ENCODE results near the gene CARNS1. TPM values are rescaled to one million over a fixed set of nuclear protein-coding genes. Genes with fewer than 3 reads are reported as not detected.

Gene CARNS1
- total RNA-seq, 1 experiment from 2014 or later: 0.34 TPM

DNA sequence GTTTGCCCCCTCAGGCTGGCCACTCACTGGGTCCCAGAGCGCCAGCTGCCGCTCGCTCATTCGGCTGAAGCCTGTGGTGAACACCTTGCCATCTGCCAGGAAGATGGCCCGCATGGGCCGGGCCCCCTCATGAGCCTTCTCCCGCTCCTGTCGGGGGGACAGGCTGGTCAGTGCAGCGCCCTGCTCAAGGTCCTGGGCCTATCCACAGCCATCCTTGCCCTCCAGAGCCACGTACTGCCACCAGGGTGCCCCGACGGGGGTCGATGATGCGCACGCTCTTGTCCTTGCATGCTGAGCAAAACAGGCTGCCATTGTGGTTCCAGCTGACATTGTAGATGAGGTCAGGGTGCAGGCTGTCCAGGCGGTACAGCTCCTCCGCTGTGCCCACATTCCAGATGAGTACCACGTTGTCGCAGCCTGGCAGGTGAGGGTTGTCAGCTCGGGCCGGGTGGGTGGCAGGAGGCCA lies 25.7 kb downstream of the CARNS1 start:
- DNase-seq (ENCODE audit: low read depth): no peak

DNA sequence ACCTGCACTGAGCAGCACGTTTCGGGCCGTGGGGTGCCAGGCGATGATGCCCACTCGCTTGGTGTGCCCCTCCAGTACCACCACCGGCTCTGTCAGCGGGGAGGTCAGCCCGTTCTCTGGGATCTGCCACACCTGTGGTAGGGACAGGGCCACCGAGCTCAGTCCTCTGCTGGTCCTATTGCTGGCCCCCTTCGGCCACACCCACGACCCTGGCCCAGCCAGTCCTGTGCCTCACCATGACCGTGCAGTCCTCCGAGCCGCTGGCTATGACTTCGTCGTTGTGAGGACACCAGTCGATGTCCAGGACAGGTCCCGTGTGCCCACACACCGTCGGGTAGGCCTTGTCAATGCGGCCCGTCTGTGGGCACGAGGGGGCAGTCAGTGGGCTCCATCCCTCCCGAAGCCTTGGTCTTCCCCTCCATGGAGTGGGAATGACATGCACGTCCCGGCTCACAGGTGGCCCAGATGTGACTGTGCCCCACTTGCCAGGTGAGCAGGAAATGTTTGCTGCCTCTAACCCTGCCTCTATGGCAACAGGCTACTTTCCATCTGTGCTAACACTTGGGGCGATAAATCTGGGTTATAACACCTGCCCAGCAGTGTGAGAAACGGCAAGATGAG lies 26.4 kb downstream of the CARNS1 start:
- DNase-seq (ENCODE audit: low read depth): no peak

DNA sequence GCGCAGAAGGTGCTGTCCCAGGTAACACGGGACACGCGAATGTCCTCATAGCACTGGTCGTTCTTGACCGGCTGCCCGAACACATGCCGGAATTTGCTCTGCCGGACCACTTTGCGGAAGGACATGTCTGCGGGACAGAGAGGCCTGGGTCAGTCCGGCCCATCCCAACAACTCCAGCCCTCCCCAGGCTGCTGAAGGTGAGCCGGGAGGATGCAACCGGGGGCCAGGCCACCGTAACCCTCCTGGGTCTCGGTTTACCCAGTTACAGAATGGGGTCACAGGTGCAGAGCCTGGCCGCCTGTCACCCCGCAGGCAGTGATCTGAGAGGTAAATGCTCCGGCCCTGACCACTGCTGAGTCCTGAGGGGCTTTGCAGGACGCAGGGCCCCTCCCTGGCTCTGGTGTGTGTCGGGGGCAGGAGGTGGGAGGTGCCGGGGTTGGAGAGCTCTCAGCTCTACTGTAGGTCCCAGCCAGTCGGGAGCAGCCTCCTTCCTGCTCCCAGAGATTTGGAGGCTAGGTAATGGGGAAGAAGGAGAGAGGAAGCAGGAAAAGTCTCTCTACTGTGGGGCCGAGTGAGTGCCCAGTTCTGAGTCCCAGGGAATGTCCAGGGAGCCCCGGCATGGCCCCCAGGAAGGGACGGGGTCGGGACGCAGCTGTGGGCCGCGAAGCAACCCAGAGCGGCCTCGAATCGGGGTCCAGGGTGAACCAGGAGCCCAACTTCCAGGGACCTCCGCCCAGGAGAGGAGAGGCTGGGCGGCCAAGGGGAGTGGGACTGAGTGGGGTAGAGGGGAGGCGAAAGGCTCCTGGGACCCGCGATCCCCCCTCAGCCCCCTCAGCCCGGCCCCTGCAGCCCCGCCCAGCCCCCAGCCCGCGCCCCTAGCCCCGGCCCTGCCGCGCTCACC lies 27.3 kb downstream of the CARNS1 start:
- no peak for DNase-seq (ENCODE audit: low read depth)

DNA sequence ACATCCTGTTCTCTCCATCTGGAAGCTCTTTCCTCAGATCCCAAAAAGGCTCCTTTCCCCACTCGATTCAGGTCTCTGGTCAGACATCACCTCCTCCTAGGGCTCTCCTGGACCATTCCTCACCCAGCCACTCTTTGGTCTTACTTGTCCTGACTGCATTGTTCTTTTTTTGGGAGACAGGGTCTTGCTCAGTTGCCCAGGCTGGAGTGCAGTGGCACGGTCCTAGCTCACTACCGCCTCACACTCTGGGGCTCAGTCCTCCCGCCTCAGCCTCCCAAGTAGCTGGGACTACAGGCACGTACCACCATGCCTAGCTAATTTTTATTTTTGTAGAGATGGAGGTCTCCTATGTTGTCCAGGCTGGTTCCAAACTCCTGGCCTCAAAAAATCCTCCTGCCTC lies 30.0 kb downstream of the CARNS1 start:
- no peak for DNase-seq (ENCODE audit: low read depth)

DNA sequence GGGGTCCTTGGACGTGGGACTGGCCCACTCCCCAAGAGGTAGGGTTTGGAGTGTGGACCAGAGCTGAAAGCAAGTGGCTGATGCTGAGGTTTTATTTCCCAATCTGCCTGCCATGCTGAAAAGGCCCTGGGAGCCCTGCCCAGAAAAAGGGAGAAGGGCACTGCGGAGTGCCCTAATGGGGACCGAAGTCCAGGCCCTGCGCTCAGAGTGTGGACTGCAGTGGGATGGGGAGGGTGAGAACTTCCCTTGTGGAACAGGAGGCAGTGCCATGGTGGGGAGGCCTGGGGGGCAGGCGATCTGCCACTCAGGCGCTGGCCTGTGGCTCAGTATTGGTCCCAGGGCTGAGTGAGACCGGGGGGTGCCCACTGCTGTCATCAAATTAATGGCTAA lies 32.7 kb downstream of the CARNS1 start:
- DNase-seq (ENCODE audit: low read depth): no peak

DNA sequence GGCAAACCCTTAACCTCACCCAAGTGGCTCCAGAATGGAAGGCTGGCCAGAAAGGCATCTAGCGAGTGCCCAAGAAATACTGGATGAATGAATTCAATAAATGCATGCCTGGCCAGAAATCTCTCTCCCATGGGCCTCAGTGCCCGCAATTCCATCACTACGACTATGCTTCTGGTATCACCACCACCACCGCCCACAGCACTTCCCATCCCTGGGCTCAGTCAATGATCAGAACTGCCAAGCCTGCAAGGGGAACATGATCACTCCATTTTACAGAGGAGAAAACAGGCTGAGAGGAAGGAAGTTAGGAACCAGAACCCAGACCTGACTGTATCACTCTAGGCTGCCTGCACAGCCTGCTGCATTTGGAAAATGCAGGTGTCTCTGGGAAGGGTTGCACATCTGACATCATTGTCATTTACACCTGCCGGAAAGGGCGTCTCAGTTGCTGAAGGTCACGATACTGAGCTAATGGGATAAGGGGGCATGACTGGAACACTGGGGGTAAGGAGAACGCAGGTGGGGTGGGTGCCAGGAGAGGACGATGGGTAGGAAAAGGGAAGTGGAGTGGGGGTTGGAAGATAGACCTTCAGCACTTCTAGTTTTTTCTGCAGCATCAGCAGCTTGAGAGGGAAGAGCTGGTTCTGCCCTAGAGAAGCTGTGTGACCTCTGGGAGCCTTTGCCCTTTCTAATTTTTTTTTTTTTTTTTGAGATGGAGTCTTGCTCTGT lies 33.8 kb downstream of the CARNS1 start:
- DNase-seq (ENCODE audit: low read depth): no peak

DNA sequence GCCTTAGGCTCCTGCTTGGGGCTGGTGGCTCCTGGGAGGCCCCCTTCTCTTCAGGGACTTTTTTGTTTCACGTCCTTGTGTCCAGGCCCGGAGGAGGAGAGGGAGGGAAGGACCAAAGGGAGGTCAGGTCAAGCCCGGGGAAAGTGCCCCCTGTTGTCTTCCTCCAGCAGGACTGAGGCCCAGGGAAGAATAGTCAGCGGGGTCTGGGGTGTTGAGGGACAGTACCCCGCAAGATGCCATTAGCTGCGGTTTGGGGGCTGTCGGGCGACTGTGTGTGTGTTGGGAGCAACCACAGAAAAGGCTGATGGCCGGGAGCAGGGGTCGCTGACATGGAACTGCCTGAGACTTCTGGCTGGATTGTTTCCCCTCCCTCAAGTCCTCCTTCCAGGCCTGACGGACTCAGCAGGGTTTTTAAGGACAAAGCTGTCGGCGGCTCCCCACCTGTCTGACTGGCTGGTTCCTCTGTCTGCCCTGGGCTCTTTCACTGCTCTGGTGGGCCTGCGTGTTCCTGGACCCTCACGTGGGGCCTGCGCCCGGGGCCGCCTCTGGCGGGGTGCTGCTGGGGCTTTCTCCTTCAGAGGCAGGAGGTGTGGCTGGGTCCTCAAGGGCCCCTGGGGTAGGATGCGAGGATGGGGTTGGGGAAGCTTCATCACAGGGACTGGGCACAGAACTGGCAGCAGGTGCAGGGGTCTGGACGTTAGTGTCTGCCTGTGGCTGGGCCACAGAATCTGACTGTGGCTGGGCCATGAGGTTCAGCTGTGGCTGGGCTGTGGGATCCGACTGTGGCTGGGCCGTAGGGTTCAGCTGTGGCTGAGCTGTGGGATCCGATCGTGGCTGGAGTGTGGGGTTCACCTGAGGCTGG lies 35.5 kb downstream of the CARNS1 start:
- no peak for DNase-seq (ENCODE audit: low read depth)

DNA sequence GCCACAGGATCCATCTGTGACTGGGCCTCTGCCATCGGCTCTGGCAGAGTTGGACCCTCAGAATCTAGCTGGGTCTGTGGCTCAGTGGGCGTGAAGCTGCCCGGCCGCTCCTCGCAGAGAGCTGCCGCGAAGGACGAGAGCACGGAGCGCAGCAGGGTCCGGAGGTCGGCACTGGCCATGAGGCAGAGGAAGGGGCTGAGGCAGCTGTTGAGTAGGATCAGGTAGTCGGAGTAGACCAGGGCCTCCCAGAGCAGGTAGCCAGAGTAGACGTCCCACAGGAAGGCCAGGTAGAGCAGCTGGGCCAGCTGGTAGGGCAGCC lies 36.1 kb downstream of the CARNS1 start:
- no peak for DNase-seq (ENCODE audit: low read depth)

DNA sequence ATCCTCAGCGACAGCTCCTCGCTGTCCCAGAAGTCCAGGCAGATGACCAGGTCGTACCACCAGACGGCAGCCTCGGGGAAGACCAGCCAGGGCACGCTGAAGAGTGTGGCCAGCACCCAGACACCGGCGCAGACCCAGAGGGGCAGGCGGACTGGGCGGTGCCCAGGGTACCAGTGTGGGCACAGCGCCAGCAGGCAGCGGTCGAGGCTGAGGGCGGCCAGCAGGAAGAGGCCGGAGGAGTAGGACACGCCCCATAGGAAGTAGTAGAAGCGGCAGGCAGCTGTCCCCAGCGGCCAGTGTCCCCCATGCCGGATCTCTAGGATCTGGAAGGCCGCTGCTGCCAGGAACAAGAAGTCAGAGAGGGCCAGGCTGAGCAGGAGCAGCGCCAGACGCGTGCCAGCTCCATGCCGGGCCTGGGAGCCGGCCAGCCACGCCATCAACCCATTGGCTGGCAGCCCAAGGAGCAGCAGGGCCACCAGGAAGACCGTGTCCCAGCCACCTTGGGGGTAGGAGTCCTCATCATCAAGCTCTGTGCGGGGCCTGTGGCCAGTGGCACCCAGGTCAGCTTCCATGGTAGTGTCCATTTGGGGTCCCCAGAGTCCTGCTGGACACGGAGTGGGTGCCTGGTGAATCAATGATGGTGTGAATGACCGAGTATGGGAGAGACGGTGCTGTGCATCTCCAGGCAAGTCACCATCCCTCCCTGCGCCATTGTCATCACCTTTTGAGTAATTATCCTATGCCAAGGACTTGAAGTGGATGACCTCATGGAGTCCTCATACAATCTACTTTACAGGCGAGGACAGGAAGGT lies 36.9 kb downstream of the CARNS1 start, which contains the start of gene GPR152:
Gene GPR152, minus strand, starts transcription at position 589 of the 812 bp plus-strand sequence. Its CDS starts 5 bp downstream, at position 584.
- DNase-seq (ENCODE audit: low read depth): no peak

DNA sequence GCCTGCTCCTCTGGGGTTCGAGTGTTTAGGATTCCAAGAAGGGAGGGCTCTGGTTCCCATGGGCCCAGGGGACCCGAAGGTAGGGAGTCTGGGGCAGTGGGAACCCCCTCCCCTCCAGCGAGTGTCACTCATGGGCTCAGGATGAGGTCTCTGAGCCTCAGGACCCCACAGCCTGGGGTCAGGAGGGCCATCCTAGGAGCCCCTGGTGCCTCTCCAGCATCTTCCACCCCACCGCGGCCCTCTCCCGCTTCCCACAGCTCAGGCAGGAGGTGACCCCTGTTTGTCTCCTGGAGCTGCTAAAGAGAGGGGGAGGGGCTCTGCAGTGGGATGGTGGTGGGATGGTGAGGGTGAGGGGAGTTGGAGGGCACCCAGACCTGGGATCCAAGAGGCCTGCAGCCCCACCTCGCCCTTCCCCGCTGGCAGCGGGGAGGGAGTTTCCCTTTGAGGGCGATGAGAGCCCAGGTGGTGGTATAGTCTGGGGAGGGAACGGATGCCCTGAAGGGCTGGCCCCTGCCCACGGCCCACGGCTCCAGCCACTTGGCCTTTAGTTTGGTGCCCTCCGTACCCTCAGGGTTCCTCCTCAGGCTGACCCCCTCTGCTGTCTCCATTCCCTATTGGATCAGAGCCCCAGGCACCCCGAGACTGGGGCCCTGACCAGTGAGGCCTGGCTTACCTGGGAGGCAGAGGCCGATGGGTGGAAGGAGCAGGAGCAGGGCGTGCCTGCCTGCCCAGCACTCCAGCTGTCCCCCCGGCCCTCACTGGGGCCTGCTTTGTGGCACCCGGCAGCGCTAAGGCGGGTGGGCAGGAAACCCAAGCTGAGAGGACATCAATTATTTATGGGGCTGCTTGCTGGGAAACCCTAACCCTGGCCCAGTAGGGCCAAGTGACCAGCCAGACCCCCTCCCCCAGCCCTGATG lies 38.6 kb downstream of the CARNS1 start:
- no peak for DNase-seq (ENCODE audit: low read depth)

DNA sequence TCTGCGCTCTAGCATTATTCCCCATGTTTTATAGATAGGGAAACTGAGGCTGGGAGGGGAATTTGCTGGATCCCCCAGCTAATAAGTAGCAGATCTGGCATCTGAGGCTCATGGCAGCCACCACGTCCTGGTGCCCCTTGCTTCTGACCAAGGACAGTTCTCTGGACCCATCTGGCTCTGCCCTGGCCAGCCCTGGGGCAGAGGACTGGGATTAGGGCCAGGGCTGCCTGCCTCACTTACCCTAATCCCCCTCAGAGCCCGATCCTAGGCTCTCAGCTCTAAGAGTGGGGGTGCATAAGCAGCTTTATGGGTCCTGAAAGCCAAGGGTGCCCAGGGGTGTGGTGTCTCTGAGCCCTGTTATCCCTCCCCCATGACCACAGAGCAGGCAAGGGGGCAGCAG lies 39.6 kb downstream of the CARNS1 start, which contains the start of gene CABP4:
Gene CABP4, plus strand, starts transcription at position 301 of the 400 bp plus-strand sequence. Its CDS starts 70 bp downstream, at position 371.
- DNase-seq (ENCODE audit: low read depth): no peak

DNA sequence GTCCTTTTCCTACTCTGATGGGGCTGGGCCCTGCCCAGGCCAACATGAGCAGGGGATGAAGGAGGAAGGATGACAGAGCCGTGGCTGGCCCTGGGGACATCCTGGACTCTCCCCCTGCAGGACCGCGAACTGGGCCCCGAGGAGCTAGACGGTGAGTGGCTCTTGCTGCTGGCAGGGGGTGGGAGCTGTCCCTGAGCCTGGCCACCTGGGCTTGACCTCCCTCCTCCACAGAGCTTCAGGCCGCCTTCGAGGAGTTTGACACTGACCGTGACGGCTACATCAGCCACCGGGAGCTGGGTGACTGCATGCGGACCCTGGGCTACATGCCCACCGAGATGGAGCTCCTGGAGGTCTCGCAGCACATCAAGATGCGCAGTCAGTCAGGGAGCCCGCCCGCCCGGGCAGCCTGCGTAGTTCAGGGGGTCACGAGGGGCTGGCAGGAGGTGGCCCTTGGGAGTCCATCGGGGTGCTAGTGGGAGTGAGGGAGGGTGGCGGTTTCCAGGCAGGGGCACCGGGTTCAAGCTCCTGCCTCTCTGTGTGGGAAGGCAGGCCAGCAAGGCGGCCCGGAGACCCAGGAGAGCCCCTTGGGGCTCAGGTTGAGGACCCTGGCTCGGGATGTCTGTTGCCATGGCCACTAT lies 40.7 kb downstream of the CARNS1 start:
- DNase-seq (ENCODE audit: low read depth): no peak

DNA sequence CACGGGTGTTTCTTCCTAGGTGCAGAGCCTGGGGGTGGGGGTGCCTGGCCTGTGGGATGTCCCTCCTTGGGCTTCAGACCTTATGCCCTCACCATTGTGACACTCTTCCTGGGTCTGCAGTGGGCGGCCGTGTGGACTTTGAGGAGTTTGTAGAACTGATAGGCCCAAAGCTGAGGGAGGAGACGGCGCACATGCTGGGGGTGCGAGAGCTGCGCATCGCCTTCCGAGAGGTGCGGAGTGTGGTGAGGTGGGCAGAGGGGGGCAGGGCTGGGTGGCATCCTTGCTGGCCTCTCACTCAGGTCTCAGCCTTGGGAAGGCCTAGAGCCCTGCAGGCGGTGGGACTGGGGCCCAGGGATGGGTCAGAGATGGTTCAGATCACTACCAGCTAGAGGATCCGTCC lies 42.0 kb downstream of the CARNS1 start:
- DNase-seq (ENCODE audit: low read depth): no peak

DNA sequence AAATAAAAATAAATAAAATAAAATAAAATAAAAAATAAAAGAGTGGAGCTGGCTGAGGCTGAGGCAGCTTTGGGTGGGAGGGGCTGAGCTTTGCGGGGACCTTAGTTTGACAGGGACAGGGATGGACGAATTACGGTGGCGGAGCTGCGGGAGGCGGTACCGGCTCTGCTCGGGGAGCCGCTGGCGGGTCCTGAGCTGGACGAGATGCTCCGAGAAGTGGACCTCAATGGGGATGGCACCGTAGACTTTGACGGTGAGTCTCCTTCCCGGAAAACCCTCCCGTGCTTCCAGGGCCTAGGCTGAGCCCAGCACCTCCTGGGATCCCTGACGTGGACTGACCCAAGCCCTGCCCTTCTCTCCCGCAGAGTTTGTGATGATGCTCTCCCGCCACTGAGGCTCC lies 42.8 kb downstream of the CARNS1 start:
- no peak for DNase-seq (ENCODE audit: low read depth)

DNA sequence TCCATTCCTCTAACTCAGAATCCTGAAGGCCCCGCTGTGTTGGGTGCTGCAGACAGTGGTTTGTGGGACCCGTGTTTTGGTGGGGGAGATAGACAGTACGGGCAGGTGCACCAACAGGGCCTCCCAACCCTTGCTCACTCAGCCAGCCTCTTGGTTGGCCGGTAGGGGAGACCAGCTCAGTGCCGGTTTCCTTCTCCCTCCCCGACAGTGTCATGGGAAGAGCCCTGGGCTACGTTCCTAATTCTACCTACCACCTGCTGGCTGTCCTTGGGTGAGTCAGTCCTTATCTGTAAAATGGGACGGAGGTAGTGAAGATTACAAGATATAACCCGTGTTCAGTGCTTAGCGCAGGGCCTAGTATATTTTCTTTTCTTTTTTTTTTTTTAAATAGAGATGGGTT lies 47.7 kb downstream of the CARNS1 start:
- no peak for DNase-seq (ENCODE audit: low read depth)

DNA sequence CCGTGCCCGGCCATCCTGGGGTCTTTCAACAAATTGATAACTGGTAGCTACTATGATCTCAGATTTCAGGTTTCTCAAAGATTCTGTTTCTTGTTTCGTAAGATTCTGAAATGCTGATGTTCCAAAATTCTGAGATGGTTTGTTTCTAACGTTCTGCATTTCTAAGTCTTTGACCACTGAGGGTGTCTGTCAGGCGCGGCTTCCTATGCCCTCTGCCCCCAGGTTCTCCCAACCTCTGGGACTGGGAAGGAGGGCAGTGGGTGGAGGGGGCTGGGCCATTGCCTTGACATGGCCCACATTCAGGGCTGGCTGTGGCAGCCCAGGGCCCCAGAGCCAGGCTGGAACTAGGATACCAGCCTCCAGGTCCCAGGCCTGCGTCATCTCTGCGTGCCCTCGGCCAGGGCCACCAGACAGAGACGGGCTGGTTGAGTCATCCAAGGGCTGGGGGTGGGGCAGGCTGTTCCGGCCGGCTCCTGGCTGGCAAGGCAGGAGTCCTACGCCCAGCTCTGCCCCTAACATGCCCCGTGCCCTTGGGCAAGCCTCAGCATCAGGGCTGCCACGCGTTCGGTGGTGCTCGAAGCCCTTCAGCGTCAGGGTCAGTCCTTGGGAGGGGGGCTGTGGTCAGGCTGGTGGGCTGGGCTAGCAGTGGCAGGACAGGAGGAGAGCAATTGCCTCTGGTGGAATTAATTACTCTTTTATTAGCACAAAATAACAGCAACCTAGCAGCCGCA lies 48.4 kb downstream of the CARNS1 start:
- DNase-seq (ENCODE audit: low read depth): peak; percentile 87

DNA sequence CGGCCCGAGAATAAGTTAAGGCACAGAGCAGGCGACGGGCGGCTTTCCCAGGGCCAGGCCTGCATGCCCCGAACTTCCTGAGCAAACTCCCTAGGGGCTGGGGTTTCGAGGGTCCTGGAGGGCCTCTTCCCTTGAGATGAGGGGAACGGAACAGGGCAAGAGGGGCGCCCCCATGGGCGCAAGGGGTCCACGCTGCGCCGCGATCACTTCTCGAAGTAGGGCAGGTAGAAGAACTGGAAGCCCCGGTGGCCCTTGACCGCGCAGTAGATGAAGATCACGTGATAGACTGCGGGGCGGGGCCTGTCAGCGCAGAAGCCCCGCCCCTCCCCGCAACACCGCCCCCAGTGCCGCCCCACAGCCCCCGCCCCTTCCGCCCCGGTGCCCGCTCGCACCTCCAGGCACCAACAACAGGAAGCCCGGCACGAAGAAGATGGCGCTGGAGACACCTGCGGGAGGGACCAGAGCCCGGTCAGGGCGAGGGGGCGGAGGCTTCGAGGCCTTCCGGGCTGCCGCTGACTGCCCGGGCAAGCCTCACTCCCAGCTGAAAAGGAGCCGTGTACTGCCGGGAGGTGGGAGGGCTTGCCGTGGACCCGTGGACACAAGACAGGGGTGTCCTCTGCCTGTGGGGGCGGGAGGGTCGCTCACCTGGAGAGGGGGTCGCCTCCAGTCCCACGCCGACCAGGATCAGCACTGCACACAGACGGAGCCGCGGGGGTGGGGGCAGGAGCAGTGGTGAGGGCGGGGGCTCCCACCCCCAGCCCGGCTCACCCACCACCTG lies 49.1 kb downstream of the CARNS1 start:
- peak; percentile 90 for DNase-seq (ENCODE audit: low read depth)

DNA sequence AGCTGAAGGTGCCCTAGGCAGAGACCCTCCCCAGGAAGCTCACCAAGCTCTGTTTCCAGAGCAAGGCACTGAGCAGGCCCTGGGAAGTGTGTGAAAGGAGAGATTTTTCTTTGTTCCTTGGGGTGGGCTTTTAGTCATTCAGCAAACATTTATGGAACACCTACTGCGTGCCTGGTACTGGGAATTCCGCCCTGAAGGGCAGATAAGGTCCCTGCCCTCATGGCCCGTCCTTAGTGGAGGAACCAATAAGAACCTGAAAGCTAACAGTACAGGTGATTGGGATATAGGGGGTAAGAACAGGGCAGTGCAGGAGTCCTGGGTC lies 49.7 kb downstream of the CARNS1 start:
- DNase-seq (ENCODE audit: low read depth): no peak

Data from Daoy (cell line).